NCI-H1436 treated with DMSO at 0.1 percent for 48 hours (cell line): ENCODE results near the gene KRTAP10-2.
A peak's percentile ranks its signal among the peaks of the same experiment; 100 is the strongest.
"Not testable (repeated sequence)": the region's sequence is repeated elsewhere in the genome, so short reads cannot be mapped to it uniquely, and the experiment has no call there.

Experiments
- DNase-seq: peaks from one replicate; lab custom pipeline; 2025; lab: John Stamatoyannopoulos, UW

The KRTAP10-2 gene

GRCh38 chr21:44567481-44568171, 16.3 kb upstream of the KRTAP10-2 start:
- DNase-seq: no peak

GRCh38 chr21:44566403-44566802, 15.1 kb upstream of the KRTAP10-2 start:
- DNase-seq: no peak

GRCh38 chr21:44564886-44565598, 13.7 kb upstream of the KRTAP10-2 start:
- no peak for DNase-seq

GRCh38 chr21:44564099-44564498, 12.8 kb upstream of the KRTAP10-2 start:
- no peak for DNase-seq

GRCh38 chr21:44558695-44559094, 7.4 kb upstream of the KRTAP10-2 start, which contains the start of gene KRTAP10-3:
Gene KRTAP10-3 (minus strand): TSS chr21:44558795. CDS start chr21:44558715, 80 bp downstream.
- no peak for DNase-seq

GRCh38 chr21:44558329-44558675, 7.0 kb upstream of the KRTAP10-2 start:
- DNase-seq: not testable (repeated sequence)

- DNase-seq: no peak
Observed at GRCh38 chr21:44557491-44558328, 6.4 kb upstream of the KRTAP10-2 start.

- peak; percentile 8 for DNase-seq
Observed at GRCh38 chr21:44556879-44557278, 5.6 kb upstream of the KRTAP10-2 start.

GRCh38 chr21:44555200-44555875, 4.0 kb upstream of the KRTAP10-2 start:
- no peak for DNase-seq

GRCh38 chr21:44552681-44553080, 1.4 kb upstream of the KRTAP10-2 start:
- no peak for DNase-seq

- no peak for DNase-seq
Observed at GRCh38 chr21:44552136-44552535, 831 bp upstream of the KRTAP10-2 start.

GRCh38 chr21:44550807-44551206, 498 bp downstream of the KRTAP10-2 start:
- no peak for DNase-seq

- not testable (repeated sequence) for DNase-seq
Observed at GRCh38 chr21:44550285-44550684, 1.0 kb downstream of the KRTAP10-2 start.

GRCh38 chr21:44549525-44550211, 1.6 kb downstream of the KRTAP10-2 start:
- no peak for DNase-seq

- DNase-seq: no peak
Observed at GRCh38 chr21:44548922-44549321, 2.4 kb downstream of the KRTAP10-2 start.

GRCh38 chr21:44548381-44548780, 2.9 kb downstream of the KRTAP10-2 start:
- no peak for DNase-seq

- no peak for DNase-seq
Observed at GRCh38 chr21:44547656-44548331, 3.5 kb downstream of the KRTAP10-2 start.

- no peak for DNase-seq
Observed at GRCh38 chr21:44544566-44544965, 6.7 kb downstream of the KRTAP10-2 start.

- DNase-seq: no peak
Observed at GRCh38 chr21:44542716-44543115, 8.6 kb downstream of the KRTAP10-2 start.

GRCh38 chr21:44540741-44541288, 10.5 kb downstream of the KRTAP10-2 start:
- no peak for DNase-seq
